NCI-H146 (cell line): ENCODE data around the gene DCTD.
A peak's percentile ranks its signal among the peaks of the same experiment; 100 is the strongest.
"Not testable (repeated sequence)": the region's sequence is repeated elsewhere in the genome, so short reads cannot be mapped to it uniquely, and the experiment has no call there.

ENCODE experiments used
- DNase-seq: peaks from one replicate; lab custom pipeline; 2025; lab: John Stamatoyannopoulos, UW

The DCTD gene

DNA sequence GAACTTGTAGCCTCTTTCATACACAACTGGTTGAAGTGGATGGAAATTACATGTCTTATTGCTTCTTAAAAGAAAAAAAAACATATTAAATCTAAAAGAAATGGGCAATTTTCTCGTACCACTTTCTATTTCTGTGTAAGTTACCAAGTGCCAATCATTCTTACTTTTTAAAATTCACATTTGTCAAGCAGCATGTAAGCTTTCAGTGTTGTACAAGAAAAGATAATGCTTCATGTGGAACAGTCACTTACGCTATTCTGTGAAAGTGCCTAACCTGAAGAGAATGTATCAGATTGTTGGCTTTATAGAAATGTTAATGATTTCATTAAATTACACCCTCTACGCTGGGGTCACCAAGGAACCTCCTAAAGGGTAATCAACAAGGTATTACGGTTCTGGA is 4.4 kb upstream of the DCTD start:
- DNase-seq: no peak

DNA sequence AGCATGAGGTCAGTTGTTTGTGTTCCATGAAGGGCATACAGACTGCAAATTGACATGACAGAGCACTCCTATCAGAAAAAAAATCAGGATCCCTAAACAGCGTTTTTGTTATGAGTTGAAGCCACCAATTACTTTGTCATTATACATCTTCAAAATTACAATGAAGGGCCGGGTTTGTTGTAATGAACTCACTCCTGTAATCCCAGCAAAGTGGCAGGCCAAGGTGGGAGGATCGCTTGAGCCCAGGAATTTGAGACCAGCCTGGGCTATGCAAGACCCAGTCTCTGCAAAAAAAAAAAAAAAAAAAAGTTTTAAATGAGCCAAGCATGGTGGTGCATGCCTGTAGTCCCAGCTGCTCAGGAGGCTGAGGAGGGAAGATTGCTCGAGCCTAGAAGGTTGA is 3.5 kb upstream of the DCTD start:
- no peak for DNase-seq

DNA sequence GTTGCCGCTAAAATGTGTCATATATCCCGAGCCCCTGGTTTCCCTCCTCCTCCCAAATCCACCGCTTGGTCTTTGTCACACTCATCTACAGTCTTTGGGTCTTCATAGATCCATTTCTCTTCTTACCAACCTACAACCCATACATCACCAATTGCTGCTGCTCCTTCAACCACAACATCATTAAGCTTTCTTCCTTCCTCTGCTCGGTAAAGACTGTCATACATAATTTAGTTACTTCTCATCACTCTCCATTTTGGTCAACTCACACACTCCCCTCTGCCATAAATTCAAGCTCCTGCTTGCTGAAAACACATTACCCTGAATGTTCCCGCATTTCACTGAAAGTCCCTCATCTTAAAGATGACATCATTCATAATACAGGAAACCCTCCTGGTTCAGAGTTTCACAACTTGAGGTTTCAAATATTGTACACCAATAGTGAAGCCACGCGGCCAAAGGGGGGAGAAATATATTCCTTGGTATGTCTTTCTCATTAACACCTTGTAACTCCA is 1.7 kb upstream of the DCTD start:
- DNase-seq: no peak

DNA sequence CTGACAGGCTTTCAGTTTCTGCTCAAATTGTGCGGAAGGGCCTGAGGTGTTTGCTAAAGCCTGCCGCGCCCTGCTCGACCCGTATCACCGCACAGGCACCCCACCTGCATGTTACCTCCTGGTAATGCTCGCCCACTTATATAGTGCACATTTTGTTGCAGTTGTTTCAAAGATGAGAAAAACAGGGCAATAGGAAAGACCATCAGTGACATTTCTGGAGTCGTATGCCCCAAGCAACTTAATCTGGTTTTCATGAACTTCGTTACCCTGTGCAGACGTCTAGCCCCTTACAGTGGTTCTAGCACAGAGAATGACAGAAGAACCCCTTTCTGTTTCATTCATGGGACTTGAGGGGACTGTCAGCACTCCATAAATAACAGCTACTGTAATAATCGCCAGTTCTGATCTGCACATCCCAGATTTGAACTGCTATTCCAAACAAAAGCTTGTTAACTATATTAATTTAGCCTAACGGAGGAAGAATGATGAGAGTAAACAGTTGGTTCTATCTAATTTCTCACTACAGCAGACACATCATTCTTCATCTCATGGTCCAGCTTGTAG is 940 bp upstream of the DCTD start:
- DNase-seq: no peak

DNA sequence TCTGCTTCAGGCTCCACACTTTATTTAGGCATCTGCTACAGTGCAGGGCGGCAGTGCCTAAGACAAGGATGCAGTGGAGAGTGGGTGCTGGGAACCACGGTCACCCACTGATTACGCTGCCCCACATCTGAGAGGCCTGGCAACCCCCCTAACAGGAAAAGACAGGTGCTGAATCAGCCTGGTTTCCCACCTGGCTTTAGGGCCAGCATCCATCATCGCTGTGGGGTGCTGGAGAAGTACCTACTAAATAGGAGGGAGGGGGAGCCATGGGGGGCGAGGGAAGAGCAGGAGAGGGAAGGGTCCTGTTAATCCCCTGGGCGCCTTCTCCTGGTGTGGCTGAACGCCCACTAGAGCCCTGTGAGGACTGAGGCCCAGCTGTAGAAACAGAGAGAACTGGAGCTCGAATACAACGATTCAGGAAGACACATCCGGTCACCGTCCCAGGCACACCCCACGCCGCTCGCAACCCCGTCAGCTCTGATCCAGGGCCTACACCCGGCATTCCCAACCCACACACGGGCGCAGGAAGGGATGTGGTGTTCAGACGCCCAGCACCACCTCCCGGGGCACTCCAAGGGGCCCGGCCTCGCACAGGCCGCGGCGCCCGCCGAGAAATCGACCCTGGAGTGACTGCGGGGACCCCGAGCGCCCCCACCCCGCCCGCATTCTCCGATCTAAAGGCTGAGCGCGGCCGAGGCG is 554 bp downstream of the DCTD start:
- peak; percentile 87 for DNase-seq

DNA sequence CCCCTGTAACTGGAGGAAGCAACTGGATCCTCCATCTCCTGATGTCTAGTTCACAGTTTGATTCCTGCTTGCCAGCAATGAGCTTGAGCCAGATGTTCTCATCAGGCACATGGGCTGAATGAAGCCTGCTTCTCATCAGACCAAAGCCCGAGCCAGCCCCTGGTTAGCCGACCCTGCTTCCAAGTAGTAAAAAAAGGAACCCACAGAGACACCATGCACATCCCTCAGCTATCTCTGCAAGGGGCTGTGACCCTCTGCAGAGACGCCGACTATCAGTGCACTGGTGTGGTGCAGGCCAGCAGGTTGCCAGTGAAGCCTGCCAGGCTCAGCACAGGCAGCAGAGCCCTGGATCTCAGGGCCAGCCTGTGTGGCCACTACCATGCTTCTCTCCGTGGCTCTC is 2.8 kb downstream of the DCTD start:
- no peak for DNase-seq

DNA sequence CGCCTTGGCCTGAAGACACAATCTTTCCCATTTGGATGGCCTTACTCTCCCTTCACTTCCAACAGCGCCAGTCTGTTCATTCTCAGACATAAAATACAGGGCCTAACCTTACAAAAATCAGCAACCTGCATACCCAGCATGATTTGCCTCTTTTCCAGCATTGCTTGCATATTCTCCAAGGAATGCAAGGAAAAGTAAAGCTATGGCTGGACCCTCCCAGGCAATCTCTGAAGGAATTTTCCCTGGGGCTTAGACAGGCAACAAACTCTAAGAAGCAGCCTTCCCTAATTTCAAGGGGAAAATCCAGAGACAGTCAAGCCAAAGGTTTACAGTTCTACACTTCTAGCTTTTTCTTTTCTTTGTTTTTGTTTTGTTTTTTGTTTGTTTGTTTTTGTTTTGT is 3.6 kb downstream of the DCTD start:
- DNase-seq: no peak

DNA sequence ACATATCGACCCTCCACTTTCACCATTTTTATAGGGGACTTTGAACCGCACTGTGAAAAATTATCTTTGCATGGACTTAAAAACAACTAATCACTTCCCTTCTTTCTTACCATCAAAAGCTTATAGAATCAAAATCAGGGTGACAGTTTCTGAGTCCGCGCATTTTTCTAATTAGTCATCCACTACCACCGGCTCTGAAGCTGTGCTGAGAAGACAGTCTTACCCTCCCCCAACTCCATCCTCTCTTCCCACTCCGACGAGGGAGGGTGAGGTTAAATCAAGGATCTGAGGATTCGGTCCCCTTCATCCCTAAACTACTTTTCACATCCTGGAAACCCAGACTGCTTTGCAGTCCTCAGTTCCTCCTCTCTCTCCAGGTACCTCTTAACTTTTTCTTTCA is 4.2 kb downstream of the DCTD start:
- DNase-seq: no peak

DNA sequence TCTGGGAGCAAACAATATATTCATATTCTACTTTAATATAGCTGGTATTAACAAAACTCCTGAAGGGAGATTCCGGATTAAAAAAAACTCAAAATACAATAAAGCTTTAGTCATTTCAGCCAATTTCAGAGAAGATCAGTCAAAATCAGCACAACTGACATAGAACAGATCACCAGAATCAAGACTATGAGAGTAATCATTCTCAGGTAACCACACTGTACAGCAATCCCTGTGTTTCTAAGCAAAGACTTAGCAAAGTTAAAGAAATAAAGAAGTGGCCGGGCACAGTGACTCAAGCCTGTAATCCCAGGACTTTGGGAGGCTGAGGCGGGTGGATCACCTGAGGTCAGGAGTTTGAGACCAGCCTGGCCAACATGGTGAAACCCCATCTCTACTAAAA is 9.1 kb downstream of the DCTD start:
- no peak for DNase-seq

DNA sequence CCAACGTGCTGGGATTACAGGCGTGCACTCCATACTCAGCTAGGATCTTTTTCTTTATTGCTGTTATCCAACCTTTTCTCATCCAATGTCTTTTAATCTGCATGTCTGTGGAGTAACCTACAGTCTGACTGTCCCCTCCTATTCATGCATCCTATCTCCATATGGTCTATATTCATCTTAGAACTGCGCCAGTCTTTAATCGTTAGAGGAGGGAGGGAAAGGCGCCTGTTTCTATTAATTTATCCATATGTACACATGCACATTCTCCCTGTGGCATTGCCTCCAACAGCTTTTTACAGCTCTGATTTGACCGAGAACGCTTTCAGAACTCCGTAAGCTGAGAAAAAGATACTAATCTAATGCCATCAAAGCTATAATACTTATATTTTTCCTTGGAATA is 9.8 kb downstream of the DCTD start:
- no peak for DNase-seq

DNA sequence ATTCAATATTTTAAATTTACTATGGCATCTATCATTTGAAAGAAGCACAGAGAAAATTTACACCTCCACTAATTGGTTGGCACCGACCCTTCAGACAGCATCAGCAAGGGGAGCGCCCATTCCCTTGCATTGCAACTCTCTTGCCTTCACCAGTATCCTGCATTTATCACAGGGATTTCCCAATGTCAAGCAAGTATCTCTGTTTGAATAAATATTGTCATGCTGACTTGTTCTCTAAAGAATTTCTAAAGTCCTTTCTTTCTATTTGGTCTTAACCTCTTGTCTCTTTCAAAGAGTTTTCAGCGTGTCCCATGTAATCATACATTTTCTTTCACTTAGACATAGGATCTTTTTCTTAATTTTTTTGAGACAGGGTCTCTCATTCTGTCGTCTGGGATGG is 10.4 kb downstream of the DCTD start:
- DNase-seq: no peak

DNA sequence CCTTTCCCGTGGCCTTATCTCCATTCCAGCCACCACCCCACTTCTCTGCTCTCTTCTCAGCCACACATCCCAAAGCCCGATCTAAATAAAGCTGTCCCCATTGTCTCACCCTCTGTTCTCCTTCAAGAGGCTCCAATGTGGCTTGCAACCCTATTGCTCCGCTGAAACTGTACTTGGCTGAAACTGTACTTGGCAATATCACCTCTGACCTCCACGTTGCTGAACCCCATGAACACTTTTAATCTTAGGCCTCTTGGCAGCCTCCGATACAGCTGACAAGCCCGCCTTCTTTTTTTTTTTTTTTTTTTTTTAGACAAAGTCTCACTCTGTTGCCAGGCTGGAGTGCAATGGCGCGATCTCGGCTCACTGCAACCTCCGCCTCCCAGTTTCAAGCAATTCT is 12.1 kb downstream of the DCTD start:
- DNase-seq: no peak

DNA sequence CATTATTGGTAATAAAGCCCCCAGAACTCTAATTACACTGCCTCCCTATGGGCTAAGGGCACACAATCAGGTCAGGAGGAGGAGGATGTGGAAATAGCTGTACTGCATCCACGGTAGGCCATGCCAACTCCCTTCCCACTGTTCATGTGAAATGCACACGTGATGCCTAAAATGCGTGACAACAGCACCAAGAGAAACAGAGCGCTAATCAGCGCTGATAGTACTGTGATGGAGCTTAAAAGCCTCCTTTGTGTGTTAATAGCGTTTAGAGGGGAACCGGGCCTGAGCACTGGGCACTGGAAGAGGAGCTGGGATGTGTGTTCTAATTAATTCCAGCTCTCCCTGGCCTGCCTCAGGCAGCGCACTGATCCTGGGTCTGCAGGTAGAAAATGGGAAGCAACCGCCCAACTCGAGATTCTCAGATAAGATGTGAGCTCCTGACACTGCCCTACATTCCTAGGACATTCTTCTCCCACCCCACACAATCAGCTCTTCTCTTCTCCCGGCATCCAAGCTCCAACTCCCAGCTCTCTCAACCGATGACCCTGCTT is 12.9 kb downstream of the DCTD start:
- DNase-seq: no peak

DNA sequence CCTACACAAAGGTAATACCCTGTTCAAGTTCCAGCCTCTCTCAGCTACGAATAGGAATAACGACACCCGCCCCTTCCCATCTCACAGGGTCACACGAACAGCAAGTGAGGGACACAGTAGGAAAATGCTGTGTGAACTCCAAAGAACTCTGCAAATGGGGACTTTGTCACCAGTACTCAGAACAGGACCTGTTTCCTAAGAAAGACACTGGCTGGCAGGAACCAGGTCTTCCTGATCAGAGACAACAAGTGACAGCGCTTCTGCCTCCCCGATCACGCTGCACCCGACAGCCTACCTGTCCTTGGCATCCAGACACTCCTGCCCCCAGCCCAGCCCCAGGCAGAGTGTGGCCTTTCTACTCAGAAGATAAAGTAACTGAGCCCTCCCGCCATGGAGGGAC is 14.2 kb downstream of the DCTD start:
- DNase-seq: no peak

DNA sequence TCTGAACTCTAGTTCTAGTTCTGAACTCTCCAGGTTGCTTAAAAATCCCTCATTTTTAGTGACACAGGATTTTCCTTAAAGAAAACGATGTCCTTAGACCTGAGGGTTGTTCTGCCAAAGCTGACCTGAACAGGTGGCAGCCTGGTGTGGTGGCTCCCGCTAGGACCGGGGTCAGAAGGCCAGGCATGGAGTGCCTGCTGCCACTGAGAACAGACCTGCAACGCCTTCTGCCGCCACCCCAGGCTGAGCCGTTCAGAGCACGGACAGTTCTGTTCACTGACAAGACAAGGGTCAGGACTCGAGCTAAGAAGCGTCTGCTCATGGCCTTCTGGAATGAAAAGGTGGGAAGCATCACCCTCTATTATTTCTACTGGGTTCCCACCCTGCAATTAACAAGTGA is 15.8 kb downstream of the DCTD start:
- DNase-seq: no peak

DNA sequence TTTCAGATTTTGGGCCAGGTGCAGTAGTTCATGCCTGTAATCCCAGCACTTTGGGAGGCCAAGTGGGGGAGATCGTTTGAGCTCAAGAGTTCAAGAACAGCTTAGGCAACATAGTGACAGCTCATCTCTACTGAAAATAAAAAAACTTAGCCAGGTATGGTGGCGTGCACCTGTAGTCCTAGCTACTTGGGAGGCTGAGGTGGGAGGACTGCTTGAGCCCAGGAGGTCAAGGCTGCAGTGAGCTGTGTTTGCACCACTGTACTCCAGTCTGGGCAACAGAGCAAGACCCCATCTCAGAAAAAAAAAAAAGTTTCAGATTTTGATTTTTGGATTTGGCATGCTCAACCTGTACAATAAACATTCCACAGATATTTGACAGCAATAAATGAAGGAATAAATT is 17.2 kb downstream of the DCTD start:
- not testable (repeated sequence) for DNase-seq

DNA sequence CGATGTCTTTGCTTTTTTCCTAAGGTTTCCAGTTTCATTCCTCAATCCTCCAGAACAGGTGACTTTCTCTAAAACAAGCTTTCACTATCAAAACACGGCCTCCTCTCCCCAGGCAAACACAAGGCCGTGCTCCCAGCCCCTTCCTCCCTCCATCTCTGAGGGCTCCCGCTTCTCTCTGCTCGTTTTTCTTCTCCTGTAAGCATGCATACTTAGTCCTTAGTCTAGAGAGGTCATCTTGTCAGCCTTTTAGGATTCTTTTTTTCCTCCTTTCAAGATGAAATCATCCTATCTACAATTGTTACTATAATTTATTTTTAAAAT is 18.7 kb downstream of the DCTD start:
- no peak for DNase-seq

DNA sequence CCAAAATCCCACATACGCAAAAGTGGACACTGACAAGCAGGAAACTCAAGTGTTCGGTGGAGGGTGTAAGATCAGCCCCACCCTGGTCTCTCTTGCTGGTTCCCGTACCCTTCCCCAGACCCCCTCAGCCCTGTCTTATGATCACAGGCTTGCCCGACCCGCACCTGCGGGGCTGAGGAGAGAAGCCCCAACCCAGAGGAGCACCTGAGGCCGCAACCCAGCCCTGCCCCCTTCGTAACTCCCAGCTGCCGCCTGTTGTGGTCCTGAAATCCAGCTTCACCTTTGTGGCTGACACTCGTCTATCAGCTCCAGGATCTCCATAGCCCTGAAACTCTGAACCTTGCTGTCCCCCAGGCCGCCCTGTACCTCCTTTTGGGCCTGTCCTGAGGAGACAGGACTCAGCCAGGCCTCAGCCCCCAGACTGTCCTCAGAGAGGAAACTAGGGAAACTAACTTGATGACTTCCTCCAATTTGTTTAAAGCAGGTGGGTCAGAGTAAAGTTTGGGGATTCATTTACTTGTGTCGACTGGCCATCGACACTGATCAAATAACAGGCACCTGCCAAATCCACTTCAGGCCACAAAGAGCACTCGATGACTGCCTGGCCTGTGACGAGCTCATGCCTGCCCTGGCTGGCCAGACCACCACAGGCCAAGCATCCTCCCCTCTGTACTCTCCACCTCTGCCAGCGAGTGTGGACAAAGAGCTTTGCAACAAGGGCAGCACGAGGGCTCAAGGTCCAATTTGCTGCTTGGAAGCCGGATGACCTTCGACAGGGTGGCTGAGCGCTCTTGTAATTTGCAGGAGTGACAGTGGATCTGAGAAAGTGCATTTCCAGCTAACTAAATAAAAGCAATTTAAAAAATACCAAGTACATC is 19.3 kb downstream of the DCTD start:
- DNase-seq: no peak

DNA sequence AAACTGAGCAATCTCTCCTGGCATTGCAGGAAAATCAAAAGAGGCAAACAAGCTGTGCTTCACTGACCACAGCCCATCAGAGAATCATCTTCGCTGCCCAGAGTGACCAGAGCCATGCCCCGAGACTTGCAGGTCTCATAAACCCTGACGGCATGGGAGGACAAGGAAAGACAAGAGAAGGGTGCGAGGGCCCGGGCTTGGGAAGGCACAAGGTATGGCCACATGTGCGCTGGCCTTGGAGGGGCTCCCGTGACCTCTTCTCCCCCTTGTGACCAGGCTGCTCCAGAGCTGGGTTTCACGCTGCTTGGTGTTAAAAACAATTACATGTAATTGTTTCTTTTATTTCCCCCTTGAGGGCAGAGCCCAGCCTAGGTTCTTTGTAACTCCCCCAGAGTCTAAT is 20.8 kb downstream of the DCTD start:
- no peak for DNase-seq

DNA sequence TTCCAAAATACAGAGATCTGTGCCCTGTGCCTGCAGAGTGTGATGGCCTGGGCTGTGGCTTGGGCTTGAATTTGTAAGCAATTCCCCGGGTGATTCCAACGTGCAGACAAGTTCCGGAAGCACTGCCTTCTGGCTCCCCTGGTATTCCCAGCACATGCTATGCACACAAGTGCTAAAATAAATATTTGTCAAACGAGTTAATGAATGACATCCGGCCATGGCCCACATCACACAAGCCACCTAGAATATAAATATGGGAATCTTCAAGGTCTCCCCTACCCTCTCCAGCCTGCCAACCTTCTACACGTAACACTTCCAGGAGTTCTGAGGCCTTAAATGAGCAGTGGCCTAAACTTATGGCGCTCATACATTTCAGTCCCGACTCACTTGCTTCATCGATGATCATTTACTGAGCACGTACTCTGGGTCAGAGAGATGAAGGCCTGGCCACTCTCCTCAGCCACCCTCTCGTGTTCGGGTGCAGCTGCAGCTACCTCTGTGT is 21.3 kb downstream of the DCTD start:
- no peak for DNase-seq

DNA sequence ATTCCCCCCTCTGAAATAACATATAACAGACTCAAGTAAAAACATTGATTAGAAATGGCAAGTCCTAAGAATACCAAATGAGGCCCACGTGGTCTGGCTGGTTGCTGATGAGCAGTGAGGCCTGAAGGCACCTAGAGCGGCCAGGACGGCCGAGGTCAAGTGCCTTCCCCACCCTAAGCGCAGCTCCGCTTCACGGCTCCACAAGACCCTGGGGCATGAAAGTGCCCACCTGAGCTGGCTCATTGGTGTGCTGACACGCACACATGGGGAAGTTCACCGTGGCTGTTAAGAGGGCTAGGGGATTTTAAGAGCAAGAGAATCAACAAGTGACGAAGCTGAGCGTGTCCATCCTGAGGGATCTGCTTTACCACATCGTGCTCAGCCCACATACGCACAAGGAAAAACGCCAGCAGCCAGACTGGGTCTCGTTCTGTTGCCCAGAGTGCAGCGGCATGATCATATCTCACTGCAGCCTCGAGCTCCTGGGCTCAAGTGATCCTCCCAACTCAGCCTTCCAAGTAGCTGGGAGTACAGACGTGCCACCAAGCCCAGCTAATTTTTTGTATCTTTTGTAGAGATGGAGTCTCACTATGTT is 22.4 kb downstream of the DCTD start:
- DNase-seq: no peak

DNA sequence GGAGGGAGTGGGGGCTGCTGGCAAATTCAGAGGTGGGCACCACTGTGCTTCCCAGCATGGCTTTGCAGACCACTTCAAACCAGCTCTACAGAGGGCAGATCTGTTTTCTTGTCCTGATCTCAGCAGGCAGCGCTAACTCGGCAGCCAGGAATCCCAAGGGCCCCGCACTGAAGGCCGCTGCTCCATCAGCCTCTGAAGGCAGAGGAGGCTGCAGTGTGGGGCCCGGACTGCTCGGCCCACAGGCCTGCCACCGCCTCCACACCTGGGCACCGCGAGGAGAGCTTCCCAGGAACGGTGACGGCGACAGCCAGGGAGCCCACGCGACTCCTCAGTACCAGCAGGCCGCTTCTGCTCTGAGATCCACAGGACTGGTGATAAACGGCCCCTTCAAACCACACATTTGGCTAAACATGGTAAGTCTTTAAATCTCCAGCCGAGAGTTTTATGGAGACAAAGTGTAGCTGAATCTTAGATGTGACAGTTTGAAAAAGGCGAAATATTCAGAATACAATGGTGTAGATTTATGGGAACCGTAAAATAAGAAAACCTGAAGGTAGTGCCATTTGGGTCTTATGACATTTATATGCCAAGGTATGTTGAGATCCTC is 23.6 kb downstream of the DCTD start:
- no peak for DNase-seq
